Activated CD8-positive, alpha-beta T cell treated with anti-CD3 and anti-CD28 coated beads for 36 hours (primary cell): ENCODE results near the gene NSD1. TPM values are rescaled to one million over a fixed set of nuclear protein-coding genes. Genes with fewer than 3 reads are reported as not detected.
"Not testable (repeated sequence)": the region's sequence is repeated elsewhere in the genome, so short reads cannot be mapped to it uniquely, and the experiment has no call there.

Experiments
- ATAC-seq: fragments of 200-7000 bp; cut with Tn5 transposase; one replicate; pipeline ENCODE4 v1.10.0; 2021; ENCODE audit warnings: mild to moderate bottlenecking, moderate library complexity
- CTCF ChIA-PET: fragments of 350-600 bp; sonication (Branson Sonifier 250); formaldehyde crosslinking; loops from one replicate; lab custom pipeline; 2021; ENCODE audit warnings: antibody characterized with exemption; lab: Charles Lee
- POLR2A ChIA-PET: fragments of 350-600 bp; sonication (Branson Sonifier 250); formaldehyde crosslinking; loops from one replicate; lab custom pipeline; 2021; ENCODE audit warnings: antibody characterized with exemption; lab: Charles Lee
- DNase-seq: peaks from one replicate; pipeline ENCODE4 v3.0.0-alpha.2; 2020
- H3K27ac Mint-ChIP-seq: one replicate; pipeline ENCODE4 v1.8.0; 2021; ENCODE audit warnings: mild to moderate bottlenecking, mixed read lengths
- H3K27me3 Mint-ChIP-seq: one replicate; pipeline ENCODE4 v1.8.0; 2021; ENCODE audit warnings: mixed read lengths
- H3K36me3 Mint-ChIP-seq: one replicate; pipeline ENCODE4 v1.8.0; 2021; ENCODE audit warnings: low read depth, mixed read lengths
- H3K4me1 Mint-ChIP-seq: one replicate; pipeline ENCODE4 v1.8.0; 2021; ENCODE audit warnings: low read depth, mixed read lengths
- H3K4me3 Mint-ChIP-seq: one replicate; pipeline ENCODE4 v1.8.0; 2021; ENCODE audit warnings: mild to moderate bottlenecking, moderate library complexity, mixed read lengths
- H3K9me3 Mint-ChIP-seq: one replicate; pipeline ENCODE4 v1.8.0; 2021; ENCODE audit warnings: mixed read lengths
- CTCF ChIP-seq: fragments of 200-600 bp; IDR thresholded peaks from one replicate; pipeline ENCODE4 v1.8.0; 2022; ENCODE audit warnings: antibody characterized with exemption, mild to moderate bottlenecking
- intact Hi-C: fragments of 100-400 bp; cut with micrococcal nuclease; formaldehyde crosslinking; loops from one replicate; pipeline ENCODE4 v1.10.0; 2022
- total RNA-seq, 2 experiments: library from RNA; stranded (reverse); gene quantifications; one replicate each; pipeline ENCODE4 v1.2.3, GENCODE V29; 2021

Gene NSD1
- total RNA-seq, 2 experiments from 2014 or later: 60.1 to 64.8 TPM

GRCh38 chr5:177175336-177175735 lies 41.8 kb downstream of the NSD1 start:
- no peak overlapping the region for H3K27ac Mint-ChIP-seq
- ATAC-seq: no peak
- intact Hi-C loops: no loop called here
- CTCF ChIA-PET: no interaction called here
- TF ChIP-seq CTCF: no peak
- peaks cover 25% of the 10 kb centered on the region for H3K4me1 Mint-ChIP-seq
- no peak overlapping the region for H3K4me3 Mint-ChIP-seq
- H3K9me3 Mint-ChIP-seq: no peaks in the 10 kb centered on the region
- no peak for DNase-seq
- POLR2A ChIA-PET: no interaction called here
- H3K36me3 Mint-ChIP-seq: peaks cover 4% of the 10 kb centered on the region
- H3K27me3 Mint-ChIP-seq: no peaks in the 10 kb centered on the region

DNA sequence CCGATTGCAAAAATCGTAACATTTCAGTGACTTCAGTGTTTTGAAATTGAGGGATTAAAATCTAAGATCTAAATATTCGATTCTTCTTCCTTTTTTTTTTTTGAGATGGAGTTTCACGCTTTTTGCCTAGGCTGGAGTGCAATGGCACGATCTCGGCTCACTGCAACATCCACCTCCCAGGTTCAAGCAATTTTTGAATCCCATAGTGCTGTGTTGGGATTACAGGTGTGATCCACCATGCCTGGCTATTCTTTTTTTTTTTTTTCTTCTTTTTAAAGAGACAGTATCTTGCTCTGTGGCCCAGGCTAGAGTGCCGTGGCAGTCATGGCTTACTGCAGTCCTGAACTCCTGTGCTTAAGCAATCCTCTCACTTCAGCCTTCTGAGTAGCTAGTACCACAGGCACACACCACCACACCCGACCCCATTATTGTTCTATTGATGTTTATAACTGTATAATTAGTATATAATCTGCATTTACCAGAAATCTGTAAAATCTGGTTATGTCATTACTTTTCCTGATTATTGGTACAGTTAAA lies 42.7 kb downstream of the NSD1 start:
- DNase-seq: no peak
- peaks cover 6% of the 10 kb centered on the region for H3K36me3 Mint-ChIP-seq
- H3K4me3 Mint-ChIP-seq: no peak overlapping the region
- ATAC-seq: no peak
- intact Hi-C loops: no loop called here
- POLR2A ChIA-PET: no interaction called here
- H3K9me3 Mint-ChIP-seq: no peaks in the 10 kb centered on the region
- TF ChIP-seq CTCF: no peak
- H3K27me3 Mint-ChIP-seq: no peaks in the 10 kb centered on the region
- CTCF ChIA-PET: no interaction called here
- no peak overlapping the region for H3K27ac Mint-ChIP-seq
- peaks cover 25% of the 10 kb centered on the region for H3K4me1 Mint-ChIP-seq

- POLR2A ChIA-PET, H3K4me3 Mint-ChIP-seq, DNase-seq, H3K36me3 Mint-ChIP-seq, H3K9me3 Mint-ChIP-seq, ATAC-seq, intact Hi-C loops, H3K27ac Mint-ChIP-seq, H3K27me3 Mint-ChIP-seq, CTCF ChIA-PET: not testable (repeated sequence)
- H3K4me1 Mint-ChIP-seq: peaks cover 20% of the 10 kb centered on the region
Observed at GRCh38 chr5:177177847-177178437, 44.4 kb downstream of the NSD1 start.

- H3K27ac Mint-ChIP-seq: no peak overlapping the region
- no peaks in the 10 kb centered on the region for H3K27me3 Mint-ChIP-seq
- peaks cover 3% of the 10 kb centered on the region for H3K36me3 Mint-ChIP-seq
- ChIA-PET CTCF (interaction anchor here (0.5 to 1.2 kb wide), 2 partner anchors 107 to 884 kb away, joined by 3 read pairs; no protein-coding TSS in a partner anchor), POLR2A (no interaction called here)
- no peak for TF ChIP-seq CTCF
- H3K9me3 Mint-ChIP-seq: no peaks in the 10 kb centered on the region
- DNase-seq (no peak), ATAC-seq (no peak)
- H3K4me1 Mint-ChIP-seq: peaks cover 20% of the 10 kb centered on the region
- H3K4me3 Mint-ChIP-seq: no peak overlapping the region
- intact Hi-C loops: no loop called here
Observed at GRCh38 chr5:177178733-177179304, 45.2 kb downstream of the NSD1 start.

- ATAC-seq (no peak), DNase-seq (no peak)
- no peak overlapping the region for H3K4me3 Mint-ChIP-seq
- no peak for TF ChIP-seq CTCF
- no peaks in the 10 kb centered on the region for H3K27me3 Mint-ChIP-seq
- ChIA-PET POLR2A (no interaction called here), CTCF (interaction anchor here (1.2 kb wide), 1 partner anchor 108 kb away, joined by 3 read pairs; no protein-coding TSS in a partner anchor)
- intact Hi-C loops: no loop called here
- peaks cover 3% of the 10 kb centered on the region for H3K36me3 Mint-ChIP-seq
- peaks cover 22% of the 10 kb centered on the region for H3K4me1 Mint-ChIP-seq
- H3K9me3 Mint-ChIP-seq: no peaks in the 10 kb centered on the region
- H3K27ac Mint-ChIP-seq: no peak overlapping the region
Observed at GRCh38 chr5:177179431-177179830, 45.9 kb downstream of the NSD1 start.
